GM21367 (cell line): ENCODE data around the gene HAUS8.
"Not testable (repeated sequence)": the region's sequence is repeated elsewhere in the genome, so short reads cannot be mapped to it uniquely, and the experiment has no call there.

ENCODE experiments used
- ATAC-seq: cut with Tn5 transposase; IDR thresholded peaks from one replicate; pipeline ENCODE4 v1.9.1; 2021; ENCODE audit not compliant: unreplicated experiment

The HAUS8 gene

GRCh38 chr19:17037966-17038500 lies 37.2 kb downstream of the HAUS8 start:
- no peak for ATAC-seq

- no peak for ATAC-seq
These were observed 38.1 kb downstream of the HAUS8 start for GRCh38 chr19:17037184-17037583.

- ATAC-seq, result no peak
These were observed 38.6 kb downstream of the HAUS8 start for GRCh38 chr19:17036640-17037039.

- ATAC-seq, result no peak
These were observed 39.3 kb downstream of the HAUS8 start for GRCh38 chr19:17035842-17036424.

- no peak for ATAC-seq
These were observed 43.5 kb downstream of the HAUS8 start for GRCh38 chr19:17031741-17032140.

GRCh38 chr19:17027535-17027975 lies 47.7 kb downstream of the HAUS8 start:
- no peak for ATAC-seq

GRCh38 chr19:17026706-17027534 lies 48.3 kb downstream of the HAUS8 start, which contains the start of gene CPAMD8:
TSS of gene CPAMD8 (minus strand) at chr19:17026810. CDS start at chr19:17026642, 168 bp downstream.
- ATAC-seq, result no peak

- ATAC-seq, result no peak
These were observed 49.1 kb downstream of the HAUS8 start for GRCh38 chr19:17025991-17026658.

GRCh38 chr19:17025361-17025760 lies 49.9 kb downstream of the HAUS8 start:
- no peak for ATAC-seq

- not testable (repeated sequence) for ATAC-seq
These were observed 50.3 kb downstream of the HAUS8 start for GRCh38 chr19:17024941-17025340.

GRCh38 chr19:17023805-17024204 lies 51.4 kb downstream of the HAUS8 start:
- no peak for ATAC-seq

- no peak for ATAC-seq
These were observed 52.5 kb downstream of the HAUS8 start for GRCh38 chr19:17022738-17023137.

- no peak for ATAC-seq
These were observed 53.3 kb downstream of the HAUS8 start for GRCh38 chr19:17021793-17022590.

- ATAC-seq, result no peak
These were observed 53.9 kb downstream of the HAUS8 start for GRCh38 chr19:17021328-17021727.

- ATAC-seq, result no peak
These were observed 54.4 kb downstream of the HAUS8 start for GRCh38 chr19:17020823-17021222.

- ATAC-seq, result no peak
These were observed 54.9 kb downstream of the HAUS8 start for GRCh38 chr19:17020385-17020784.

- not testable (repeated sequence) for ATAC-seq
These were observed 60.9 kb downstream of the HAUS8 start for GRCh38 chr19:17014212-17014861.

GRCh38 chr19:17011485-17011884 lies 63.8 kb downstream of the HAUS8 start:
- ATAC-seq, result no peak

- no peak for ATAC-seq
These were observed 68.7 kb downstream of the HAUS8 start for GRCh38 chr19:17006579-17006978.

- no peak for ATAC-seq
These were observed 70.3 kb downstream of the HAUS8 start for GRCh38 chr19:17005000-17005399.
